HG03457 (cell line): ENCODE data around the gene LRRC38.

Experiments
- ATAC-seq: cut with Tn5 transposase; IDR thresholded peaks from one replicate; pipeline ENCODE4 v1.9.1; 2021; ENCODE audit warnings: moderate number of reproducible peaks; ENCODE audit not compliant: unreplicated experiment

LRRC38 gene

DNA sequence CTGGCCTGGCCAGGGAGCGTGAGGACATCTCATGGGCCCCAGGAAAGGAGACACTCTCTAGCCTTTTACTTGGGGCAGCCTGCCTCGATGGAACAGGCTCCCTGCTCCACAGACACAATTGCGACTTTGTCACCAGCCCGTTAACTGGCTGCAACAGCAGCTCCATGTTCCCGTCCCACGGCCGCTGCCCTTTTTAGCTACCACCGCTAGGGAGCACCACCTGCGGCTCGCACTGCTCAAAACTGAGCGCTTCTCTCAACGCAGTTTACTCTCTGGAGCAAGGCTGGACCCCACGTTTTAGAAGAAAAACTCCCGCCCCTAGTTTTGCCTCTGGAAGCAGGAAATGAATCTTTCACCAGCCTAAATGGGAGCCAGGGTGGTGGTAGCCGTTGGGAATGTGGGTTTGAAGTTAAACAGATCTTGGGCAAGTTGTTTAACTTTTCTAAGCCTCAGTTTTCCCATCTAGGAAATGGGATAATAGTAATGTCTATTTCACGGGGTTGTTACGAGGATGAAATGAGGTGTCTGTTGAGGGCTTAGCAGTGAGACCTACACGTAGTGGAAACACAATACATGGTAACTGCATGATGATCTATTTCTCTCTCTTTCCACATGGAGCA lies 3.5 kb upstream of the LRRC38 start:
- no peak for ATAC-seq

DNA sequence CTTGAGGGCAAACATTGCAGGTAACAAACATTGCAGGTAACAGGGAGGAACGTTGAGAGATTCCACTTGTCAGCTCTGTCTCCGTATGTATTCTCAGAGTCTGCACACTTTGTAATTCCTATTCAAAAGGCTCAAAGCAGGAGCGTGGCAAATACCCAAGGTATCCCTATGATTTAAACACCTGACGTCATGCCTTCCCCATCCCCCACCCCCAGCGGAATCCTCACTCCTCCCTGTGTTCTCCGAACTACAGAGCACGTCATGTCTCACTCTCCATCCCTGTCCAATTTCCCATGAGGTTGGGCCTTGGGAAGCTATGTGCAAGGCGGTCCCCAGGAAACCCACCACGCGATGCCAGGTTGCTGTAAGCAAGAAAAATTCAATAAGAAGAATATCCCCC lies 2.8 kb upstream of the LRRC38 start:
- no peak for ATAC-seq

DNA sequence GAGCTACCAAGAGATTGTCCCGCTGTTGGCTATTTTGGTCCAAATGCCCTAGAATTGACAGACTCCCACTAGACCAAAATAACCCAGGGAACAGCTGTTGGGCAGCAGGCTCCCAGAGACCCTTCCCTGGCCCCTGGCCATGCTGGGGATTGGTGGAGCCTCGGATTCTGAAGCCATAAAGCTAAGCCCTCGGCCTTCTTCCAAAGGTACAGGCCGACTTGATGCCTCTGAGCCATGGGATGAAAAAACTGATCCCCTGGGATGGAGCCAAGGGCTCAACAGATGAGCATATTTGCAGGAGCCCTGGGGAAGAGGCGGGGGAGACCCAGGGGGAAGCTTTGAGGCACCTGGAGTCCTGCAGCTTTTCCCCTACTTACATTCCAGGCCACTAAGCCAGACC lies 1.0 kb upstream of the LRRC38 start:
- no peak for ATAC-seq

DNA sequence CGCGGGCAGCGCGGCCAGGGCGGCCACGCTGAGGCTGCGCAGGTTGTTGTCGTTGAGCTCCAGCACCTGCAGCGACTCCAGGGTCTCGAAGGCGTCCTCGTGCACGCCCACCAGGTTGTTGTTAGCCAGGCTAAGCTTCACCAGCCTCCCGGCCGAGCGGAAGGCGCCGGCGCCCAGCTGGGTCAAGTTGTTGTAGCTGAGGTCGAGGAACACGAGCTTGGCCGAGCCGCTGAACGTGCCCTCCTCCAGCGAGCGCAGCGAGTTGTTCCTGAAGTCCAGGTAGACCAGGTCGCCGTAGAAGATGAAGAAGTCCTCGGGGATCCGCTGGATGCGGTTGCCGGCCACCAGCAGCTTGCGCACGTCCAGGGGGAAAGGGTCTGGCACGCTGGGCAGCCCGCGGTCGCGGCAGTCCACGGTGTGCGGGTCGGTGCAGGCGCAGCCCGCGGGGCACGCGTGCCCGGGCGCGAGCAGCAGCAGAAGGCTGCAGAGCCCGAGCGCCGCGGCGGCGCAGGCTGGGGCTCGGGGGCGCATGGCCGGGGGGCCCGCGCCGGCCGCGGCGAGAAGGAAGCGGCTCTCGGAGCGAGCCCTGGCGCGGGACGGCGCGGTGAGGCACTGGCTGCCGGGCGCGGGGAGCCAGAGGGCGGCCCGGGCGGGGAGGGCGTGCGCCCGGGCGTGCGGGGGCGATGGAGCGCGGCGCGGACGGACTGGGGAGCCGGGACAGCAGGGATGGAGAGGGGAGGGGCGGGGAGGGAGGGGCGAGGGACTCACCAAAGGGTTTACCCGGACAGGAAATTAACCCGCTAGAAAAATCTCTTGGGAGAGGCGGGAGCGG lies 524 bp downstream of the LRRC38 start:
- ATAC-seq: no peak

DNA sequence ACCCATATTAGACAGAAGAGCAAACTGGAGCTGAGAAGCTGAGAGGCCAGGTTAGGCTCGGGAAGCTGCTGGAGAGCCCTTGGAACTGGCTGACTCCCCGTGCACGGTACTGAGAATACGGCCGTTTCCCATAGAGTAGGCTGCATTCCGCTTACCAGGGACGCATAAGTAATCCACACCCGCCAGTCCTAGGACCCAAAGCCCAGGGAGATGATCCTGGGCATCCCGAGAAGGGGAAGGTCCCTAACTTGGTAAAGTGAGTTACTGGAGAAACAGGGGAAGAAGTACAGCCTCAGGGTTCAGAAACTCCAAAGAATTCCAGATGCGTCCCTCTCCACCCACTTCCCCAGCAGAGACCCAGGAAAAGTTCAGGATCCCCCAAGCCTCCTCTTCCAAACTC lies 1.3 kb downstream of the LRRC38 start:
- ATAC-seq: no peak

DNA sequence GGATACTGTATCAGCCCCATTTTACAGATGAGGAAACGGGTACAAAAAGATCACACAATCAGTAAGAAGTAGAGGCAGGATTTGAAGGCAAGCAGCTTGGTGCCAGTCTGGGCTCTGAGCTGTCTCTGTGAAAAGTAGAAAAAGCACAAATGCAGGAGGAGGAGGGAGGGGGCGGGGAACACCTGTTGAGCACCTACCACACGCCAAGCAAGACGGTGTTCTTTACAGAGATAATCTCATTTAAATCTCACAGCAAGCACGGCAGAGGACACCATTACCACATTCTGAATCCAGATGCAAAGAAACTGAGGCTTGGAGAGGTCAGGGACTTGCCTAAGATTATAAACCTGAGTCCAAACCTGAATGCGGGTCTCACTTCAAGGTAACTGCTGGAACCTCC lies 3.3 kb downstream of the LRRC38 start:
- no peak for ATAC-seq

DNA sequence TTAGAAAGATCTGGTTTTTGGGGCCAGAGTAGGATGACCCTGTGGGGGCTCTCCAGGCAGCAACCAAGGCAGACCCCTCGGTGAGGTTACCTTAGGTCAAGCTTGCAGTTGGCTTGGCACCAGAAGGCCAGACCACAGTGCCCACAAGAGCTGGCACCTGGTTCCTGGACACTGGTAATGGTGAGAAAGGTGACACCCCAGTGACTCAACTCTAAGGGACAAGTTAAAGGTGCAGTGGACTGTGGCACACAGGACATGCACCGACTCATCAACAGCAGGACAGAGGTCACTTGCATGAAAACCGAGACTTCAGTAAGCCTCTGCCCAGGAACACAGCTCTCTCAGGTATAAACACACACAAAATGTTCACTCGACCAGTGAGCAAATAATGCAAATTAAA lies 6.7 kb downstream of the LRRC38 start:
- no peak for ATAC-seq

DNA sequence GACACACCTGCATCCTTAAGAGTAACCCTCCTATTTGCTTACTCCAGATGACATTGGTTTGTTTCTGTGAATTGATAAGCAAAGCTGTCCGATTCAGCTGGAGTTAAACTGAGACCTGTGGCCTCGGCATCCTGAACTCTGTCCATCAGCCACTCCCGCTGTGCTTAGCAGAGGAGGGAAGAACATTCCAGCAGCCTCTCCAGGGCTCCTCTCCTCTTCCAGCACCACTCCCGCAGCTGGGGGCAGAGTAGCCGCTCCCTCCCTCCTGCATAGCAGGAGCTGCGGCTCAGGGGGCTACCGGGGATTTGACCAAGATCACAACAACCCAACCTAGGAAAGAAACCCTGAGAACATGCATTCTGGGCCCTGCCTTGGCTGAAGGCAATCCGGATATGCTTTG lies 8.8 kb downstream of the LRRC38 start:
- ATAC-seq: no peak

DNA sequence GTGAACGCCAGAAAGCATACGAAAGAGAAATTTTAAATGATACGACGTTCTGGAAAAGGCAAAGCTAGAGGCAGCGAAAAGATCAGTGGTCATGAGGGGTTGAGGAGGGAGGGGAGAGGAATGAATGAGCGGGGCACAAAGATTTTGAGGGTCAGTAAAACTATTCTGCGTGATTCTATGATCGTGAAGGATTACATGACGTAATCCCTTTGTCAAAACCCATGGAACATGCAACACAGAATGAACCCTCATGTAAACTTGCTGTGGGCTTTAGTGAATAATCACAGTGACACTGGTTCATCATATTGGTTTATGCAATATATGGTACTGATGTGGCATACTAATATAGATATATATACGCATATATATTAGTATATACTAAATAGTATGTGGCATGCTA lies 13.0 kb downstream of the LRRC38 start:
- ATAC-seq: no peak

DNA sequence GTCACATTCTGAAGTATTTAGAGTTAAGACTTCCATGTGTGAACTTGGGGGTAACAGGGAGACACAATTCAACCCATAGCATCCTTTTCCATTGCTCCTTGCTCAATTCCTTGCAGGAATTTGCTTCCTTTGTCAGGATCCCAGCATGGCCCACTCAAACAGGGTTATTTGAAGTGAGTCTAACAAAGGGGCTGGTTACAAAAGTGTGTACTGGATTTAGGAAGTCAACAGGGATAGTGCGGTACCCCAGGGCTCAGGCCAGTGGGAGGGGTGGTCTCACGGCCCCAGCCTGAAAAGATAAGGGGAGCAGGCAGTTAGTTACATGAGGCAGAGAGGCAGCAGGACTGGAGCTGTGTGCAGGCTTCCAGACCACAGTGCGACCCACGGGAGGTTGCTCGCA lies 14.4 kb downstream of the LRRC38 start:
- ATAC-seq: no peak

DNA sequence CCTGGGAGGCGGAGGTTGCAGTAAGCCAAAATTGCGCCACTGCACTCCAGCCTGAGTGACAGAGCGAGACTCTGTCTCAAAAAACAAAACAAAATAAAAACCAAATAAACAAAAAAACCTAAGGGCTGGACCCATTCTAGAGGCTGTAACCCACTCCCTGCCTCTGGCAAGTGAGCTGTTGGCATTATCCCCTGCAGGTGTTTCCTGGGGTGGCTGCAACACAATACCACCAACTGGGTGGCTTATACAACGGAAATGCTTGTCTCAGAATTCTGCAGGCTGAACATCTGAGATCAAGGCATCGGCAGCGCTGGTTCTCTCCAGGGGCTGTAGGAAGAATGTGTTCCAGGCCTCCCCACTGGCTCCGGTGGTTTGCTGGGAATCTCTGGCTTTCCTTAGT lies 15.2 kb downstream of the LRRC38 start:
- ATAC-seq: no peak

DNA sequence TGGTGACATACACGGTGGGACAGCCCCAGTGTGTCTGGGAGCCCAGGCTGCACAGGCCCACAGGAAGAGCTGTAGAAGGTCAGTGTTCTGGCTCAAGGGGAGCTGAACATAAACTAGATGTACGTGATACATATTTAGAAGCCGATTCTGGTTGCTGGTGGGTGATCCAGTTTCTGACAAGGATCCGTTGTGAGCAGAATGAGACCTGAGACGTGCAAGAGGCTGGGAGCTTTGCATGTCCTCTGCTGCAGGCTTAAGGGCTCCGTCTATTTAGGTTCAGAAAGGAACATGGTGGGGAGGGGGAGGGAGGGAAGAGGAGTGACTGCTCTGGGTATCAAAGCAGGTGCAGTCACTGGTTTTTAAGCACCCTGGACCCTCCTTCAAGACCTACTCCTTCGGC lies 18.6 kb downstream of the LRRC38 start:
- no peak for ATAC-seq

DNA sequence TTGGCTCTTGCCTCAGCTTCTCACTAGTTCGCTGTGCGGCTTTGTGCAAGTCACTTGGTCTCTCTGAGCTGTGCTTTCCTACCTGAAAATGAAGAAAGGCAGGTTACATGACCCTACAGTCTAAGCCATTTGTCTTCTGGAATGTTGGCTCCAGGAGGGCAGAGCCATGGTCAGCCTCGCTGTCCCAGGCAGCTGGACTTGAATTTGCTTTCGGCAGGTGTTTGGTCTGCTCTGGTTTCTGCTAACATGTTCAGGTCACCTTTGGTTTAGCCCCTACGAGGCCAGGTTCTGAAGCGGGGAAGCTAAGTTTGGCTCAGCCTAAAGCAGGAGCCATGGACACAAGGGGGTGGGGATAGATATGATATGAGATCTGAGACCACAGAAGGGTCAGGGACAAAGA lies 19.1 kb downstream of the LRRC38 start:
- no peak for ATAC-seq

DNA sequence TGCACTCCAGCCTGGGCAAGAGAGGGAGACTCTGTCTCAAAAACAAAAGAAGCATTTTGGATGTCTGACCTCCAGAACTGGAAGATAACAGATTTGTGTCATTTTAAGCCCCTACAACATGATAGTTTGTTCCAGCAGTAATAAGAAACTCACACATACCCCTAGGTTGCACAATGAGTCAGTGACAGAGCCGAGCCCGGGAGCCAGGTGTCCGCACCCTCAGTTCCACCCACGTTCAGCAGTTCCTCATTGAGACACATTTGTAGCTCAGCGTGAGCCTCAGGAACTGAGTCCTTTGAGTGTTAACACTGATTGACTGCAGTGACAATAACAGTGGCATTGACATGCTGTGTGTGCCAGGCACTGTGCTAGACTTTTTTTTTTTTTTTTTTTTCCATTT lies 19.8 kb downstream of the LRRC38 start:
- ATAC-seq: no peak

DNA sequence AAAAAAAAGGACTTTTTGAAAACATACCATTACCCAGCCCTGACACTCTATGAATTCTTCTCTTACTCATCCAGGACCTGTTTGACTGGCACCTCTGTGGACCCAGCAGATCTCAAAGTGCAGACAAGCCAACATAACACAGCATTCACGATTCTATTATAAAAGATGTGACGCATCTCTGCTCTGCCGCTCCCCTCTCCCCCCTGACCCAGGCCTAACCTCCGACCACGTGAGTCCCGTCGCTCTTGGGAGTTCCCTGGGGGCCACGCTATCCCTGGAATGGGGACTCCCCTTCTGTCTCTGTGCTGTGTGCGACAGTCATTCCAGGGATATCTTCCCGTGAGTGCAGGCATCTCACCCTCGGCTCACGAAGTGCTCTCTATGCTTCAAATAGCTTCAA lies 21.1 kb downstream of the LRRC38 start:
- ATAC-seq: no peak

DNA sequence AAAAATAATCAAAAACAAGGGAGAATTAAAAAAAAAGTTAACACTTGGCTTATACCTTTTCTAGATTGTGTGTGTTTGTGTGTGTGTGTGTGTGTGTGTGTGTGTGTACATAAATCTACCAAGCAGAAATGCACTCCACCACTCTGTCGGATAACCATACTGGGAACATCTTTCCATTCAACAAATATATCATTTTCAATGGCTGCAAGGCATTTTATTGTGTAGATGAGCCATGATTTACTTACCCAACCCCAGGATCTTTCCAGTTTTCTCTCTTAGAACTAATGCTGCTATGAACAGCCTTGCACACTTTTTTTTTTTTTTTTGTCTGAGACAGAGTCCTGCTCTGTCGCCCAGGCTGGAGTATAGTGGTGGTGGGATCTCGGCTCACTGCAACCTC lies 25.8 kb downstream of the LRRC38 start:
- no peak for ATAC-seq

DNA sequence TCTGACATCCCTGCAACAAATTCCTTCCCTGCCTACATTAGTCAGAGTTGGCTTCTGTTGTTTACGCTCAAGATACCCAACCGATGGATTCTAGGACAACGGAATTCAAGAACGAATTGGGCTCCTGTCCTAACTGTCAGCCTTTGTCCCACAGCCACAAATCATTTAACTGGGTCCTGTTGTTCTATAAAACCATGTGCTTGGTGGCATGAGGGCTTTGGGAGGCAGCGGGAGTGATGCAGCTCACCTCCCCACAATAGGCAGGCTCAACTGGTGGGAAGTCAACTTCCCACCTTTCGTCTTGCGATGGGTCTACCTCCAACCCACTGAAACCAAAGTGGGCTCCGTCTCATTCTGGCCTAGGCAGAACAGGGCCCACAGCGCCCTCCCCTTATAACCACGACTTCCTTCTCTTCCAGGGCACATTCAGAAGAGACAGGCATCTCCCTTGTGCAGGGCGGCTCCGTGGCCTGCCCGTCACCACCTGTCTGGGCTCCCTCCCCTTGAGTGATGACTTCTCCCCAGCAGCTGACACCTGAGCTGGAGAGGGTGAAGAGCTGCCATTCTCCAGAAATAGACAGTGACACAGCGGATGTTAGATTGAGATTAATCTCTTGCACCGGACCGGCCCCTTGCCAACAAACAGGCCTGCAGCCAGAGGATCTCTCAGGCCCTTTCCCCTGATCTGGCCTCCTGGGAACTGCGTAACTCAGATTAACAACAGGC lies 26.5 kb downstream of the LRRC38 start:
- no peak for ATAC-seq

DNA sequence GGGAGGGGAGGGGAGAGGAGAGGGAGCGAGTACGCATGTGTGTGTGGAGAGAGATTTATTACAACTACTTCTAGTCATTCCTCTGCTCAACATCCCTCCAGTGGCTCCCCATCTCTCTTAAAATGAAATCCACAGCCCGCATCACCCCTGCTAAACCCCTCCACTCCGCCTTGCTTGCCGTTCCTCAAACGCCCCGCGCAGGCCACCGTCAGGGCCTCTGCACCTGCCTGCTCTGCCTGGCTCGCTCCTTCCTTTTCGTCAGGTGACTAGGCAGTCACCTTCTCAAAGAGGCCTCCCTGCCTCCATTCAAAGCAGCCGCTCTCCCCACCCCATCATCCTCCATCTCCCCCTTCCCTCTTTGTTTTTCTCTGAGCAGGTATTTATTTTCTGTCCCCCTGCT lies 29.9 kb downstream of the LRRC38 start:
- ATAC-seq: no peak

DNA sequence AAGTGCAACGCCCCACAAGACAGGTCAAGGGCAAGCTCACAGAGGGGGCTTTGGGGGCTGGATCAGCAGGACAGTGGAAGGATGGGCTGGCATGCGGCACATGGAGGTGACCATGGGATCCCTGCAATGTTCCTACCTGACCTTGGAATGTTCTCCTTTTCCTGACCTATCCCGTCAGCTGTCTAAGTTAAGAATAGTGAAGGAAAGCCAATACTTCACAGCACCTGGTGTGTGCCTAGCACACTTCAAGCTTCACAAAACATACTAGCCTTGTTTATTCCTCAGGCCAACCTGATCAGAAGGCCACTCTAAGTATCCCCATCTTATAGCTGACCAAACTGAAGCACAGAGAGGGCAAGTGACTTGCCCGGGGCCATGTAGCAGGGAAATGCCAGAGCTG lies 31.2 kb downstream of the LRRC38 start:
- ATAC-seq: no peak

DNA sequence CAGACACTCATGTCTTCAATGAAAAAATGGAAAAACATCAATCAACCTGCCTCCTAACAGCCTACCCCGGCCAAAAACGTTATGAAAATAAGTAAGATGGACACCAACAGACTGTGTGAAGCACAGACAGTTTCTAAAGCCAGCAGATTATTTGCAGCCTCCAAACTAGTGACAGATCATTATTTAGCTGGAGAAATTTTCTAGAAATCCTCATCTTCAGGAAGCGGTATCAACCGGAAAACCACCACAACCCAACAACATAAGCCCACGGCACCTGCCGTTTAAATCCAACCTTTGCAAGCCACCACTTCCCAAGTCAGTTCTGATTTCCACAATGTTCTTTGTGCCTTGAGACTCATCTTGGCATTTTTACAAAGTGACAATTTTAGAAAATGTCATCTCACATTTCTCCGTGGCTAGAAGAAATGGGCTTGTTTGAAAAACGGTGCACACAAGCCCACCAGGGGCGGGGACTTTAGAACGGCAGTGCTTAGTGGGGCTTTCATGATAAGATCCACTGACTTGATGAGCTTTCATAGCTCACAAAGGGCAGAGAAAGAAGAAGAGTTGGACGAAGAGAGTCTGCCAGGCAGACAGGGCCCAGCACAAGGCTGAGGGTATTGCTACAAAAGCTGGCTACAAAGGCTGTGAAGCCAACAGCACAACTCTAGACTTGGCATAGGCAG lies 34.5 kb downstream of the LRRC38 start:
- ATAC-seq: no peak

DNA sequence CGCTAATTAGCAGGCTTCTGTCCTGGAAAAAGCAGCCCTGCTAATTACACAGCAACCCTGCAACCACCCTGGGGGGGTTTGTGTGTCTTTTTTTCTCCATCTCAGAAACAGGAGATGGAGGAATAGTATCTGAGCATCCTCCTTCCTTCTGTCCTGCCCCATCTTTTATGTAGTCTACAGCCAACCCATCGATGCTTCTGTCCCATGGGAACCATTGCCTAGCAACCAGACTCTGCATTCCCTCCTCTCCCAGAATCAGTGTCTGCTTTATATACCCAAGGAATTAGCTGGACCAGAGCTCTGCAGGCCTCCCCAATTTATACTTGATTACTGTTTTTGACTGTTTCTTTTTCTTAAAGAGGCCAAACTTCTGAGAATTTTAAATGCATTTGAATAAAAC lies 35.1 kb downstream of the LRRC38 start:
- ATAC-seq: no peak

DNA sequence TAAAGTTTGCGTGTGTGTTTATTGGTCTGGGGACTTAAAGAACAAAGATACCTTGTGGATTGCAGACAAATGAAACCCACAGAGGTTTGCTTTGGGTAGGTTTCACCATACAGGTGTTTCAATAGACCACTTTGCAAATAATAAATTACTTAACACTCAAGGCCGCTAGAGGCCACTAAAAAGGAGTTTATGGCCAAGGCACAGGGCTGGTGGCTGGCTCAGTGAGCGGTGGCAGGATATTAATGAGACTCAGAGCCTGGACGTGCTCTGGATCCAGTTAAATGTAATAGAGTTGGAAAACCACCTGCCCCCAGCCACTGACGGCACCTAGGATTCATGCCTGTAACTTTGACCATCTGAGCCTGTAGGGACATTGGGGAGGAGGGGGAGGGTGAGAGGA lies 44.5 kb downstream of the LRRC38 start:
- ATAC-seq: no peak
